Mesenteric fat pad (tissue), 1 donor: ENCODE results near the gene CRY2. TPM values are rescaled to one million over a fixed set of nuclear protein-coding genes. Genes with fewer than 3 reads are reported as not detected.
A peak's percentile ranks its signal among the peaks of the same experiment; 100 is the strongest.

Experiments
- DNase-seq: peaks from one replicate; pipeline ENCODE4 v3.0.0-alpha.2; 2020; ENCODE audit warnings: low spot score
- total RNA-seq: library from RNA; stranded (reverse); fragmentation: NEBNext Ultra II Directional; extraction: Animal tissue kit (Norgen Biotek cat#: 25700); gene quantifications from one replicate; pipeline ENCODE4 v1.2.1, GENCODE V29; 2021
- donor health status: DM: yes; HTN: yes; CAD: no.

Gene CRY2
- total RNA-seq, 1 donor from 2014 or later, result 69.9 TPM

- peak; percentile 39 for DNase-seq
These were observed 1.1 kb upstream of the CRY2 start for GRCh38 chr11:45846174-45846675.

GRCh38 chr11:45847911-45848316, 639 bp downstream of the CRY2 start:
- peak; percentile 80 for DNase-seq

GRCh38 chr11:45848654-45849081, 1.4 kb downstream of the CRY2 start:
- DNase-seq, result peak; percentile 43

GRCh38 chr11:45850446-45850845, 3.2 kb downstream of the CRY2 start:
- peak; percentile 28 for DNase-seq

GRCh38 chr11:45851228-45851627, 4.0 kb downstream of the CRY2 start:
- no peak for DNase-seq

- peak; percentile 47 for DNase-seq
These were observed 4.9 kb downstream of the CRY2 start for GRCh38 chr11:45852018-45852711.

- peak; percentile 43 for DNase-seq
These were observed 5.4 kb downstream of the CRY2 start for GRCh38 chr11:45852712-45853101.

GRCh38 chr11:45853332-45854219, 6.3 kb downstream of the CRY2 start:
- no peak for DNase-seq

- no peak for DNase-seq
These were observed 8.0 kb downstream of the CRY2 start for GRCh38 chr11:45855308-45855707.

GRCh38 chr11:45856044-45856468, 8.8 kb downstream of the CRY2 start:
- peak; percentile 55 for DNase-seq

GRCh38 chr11:45857961-45858474, 10.7 kb downstream of the CRY2 start:
- peak; percentile 65 for DNase-seq

GRCh38 chr11:45858751-45859398, 11.6 kb downstream of the CRY2 start:
- peak; percentile 41 for DNase-seq

- peak; percentile 96 for DNase-seq
These were observed 12.4 kb downstream of the CRY2 start for GRCh38 chr11:45859661-45860140.

GRCh38 chr11:45860348-45860747, 13.1 kb downstream of the CRY2 start:
- peak; percentile 74 for DNase-seq

- DNase-seq, result peak; percentile 84
These were observed 13.7 kb downstream of the CRY2 start for GRCh38 chr11:45860764-45861510.

GRCh38 chr11:45864041-45864440, 16.8 kb downstream of the CRY2 start:
- DNase-seq, result no peak

- no peak for DNase-seq
These were observed 22.3 kb downstream of the CRY2 start for GRCh38 chr11:45869551-45869950.

- DNase-seq, result no peak
These were observed 23.4 kb downstream of the CRY2 start for GRCh38 chr11:45870706-45871105.

- DNase-seq, result no peak
These were observed 24.4 kb downstream of the CRY2 start for GRCh38 chr11:45871638-45872037.

GRCh38 chr11:45872651-45873356, 25.5 kb downstream of the CRY2 start:
- DNase-seq, result no peak
